ENCODE data around the gene TGFB2.

Gene TGFB2

GRCh38 chr1:218475275-218475674 is 130.1 kb downstream of the TGFB2 start:
- no peak for TF ChIP-seq CTCF (conservative IDR thresholded peaks at IDR 0.05; ENCODE audit: low read length)
- no peak overlapping the region for H3K4me3 ChIP-seq (ENCODE audit: low read length)
- no peak for DNase-seq (ENCODE audit: low read depth)

GRCh38 chr1:218475699-218476098 is 130.6 kb downstream of the TGFB2 start:
- DNase-seq (ENCODE audit: low read depth): no peak
- no peak for TF ChIP-seq CTCF (conservative IDR thresholded peaks at IDR 0.05; ENCODE audit: low read length)
- no peak overlapping the region for H3K4me3 ChIP-seq (ENCODE audit: low read length)

- no peak overlapping the region for H3K4me3 ChIP-seq (ENCODE audit: low read length)
- no peak for TF ChIP-seq CTCF (conservative IDR thresholded peaks at IDR 0.05; ENCODE audit: low read length)
- DNase-seq (ENCODE audit: low read depth): peak; percentile 87
Observed at GRCh38 chr1:218476385-218476784, 131.2 kb downstream of the TGFB2 start.

- no peak for DNase-seq (ENCODE audit: low read depth)
- TF ChIP-seq CTCF (conservative IDR thresholded peaks at IDR 0.05; ENCODE audit: low read length): no peak
- H3K4me3 ChIP-seq (ENCODE audit: low read length): no peak overlapping the region
Observed at GRCh38 chr1:218478336-218478735, 133.2 kb downstream of the TGFB2 start.

GRCh38 chr1:218479436-218480115 is 134.4 kb downstream of the TGFB2 start:
- no peak for TF ChIP-seq CTCF (conservative IDR thresholded peaks at IDR 0.05; ENCODE audit: low read length)
- no peak overlapping the region for H3K4me3 ChIP-seq (ENCODE audit: low read length)
- peak; percentile 95 for DNase-seq (ENCODE audit: low read depth)

- no peak for TF ChIP-seq CTCF (conservative IDR thresholded peaks at IDR 0.05; ENCODE audit: low read length)
- no peak overlapping the region for H3K4me3 ChIP-seq (ENCODE audit: low read length)
- DNase-seq (ENCODE audit: low read depth): peak; percentile 93
Observed at GRCh38 chr1:218480137-218480536, 135.0 kb downstream of the TGFB2 start.

- DNase-seq (ENCODE audit: low read depth): peak; percentile 94
- no peak overlapping the region for H3K4me3 ChIP-seq (ENCODE audit: low read length)
- TF ChIP-seq CTCF (conservative IDR thresholded peaks at IDR 0.05; ENCODE audit: low read length): no peak
Observed at GRCh38 chr1:218480588-218481099, 135.5 kb downstream of the TGFB2 start.

Measured in AG10803 (cell line).